Peyer's patch (tissue), 4 donors: Measurements from ENCODE around the gene LEKR1. TPM values are rescaled to one million over a fixed set of nuclear protein-coding genes. Genes with fewer than 3 reads are reported as not detected.

Experiments
- DNase-seq, 3 donors: peaks; one replicate each; pipeline ENCODE4 v3.0.0-alpha.2; 2017 to 2019
- H3K27ac ChIP-seq, 4 donors: fragments of 200-600 bp; sonication (generic); one replicate each; pipeline ENCODE4 v1.5.1; 2016 to 2019
- H3K27me3 ChIP-seq, 2 donors: fragments of 200-600 bp; sonication (generic); one replicate each; pipeline ENCODE4 v1.5.1; 2019
- H3K36me3 ChIP-seq, 3 donors: fragments of 200-600 bp; sonication (generic); one replicate each; pipeline ENCODE4 v1.5.1; 2016 to 2019
- H3K4me1 ChIP-seq, 4 donors: fragments of 200-600 bp; sonication (generic); one replicate each; pipeline ENCODE4 v1.5.1; 2016 to 2019
- H3K4me3 ChIP-seq, 4 donors: fragments of 200-600 bp; sonication (generic); 1 replicate in 3 of 4; 2 replicates in 1 of 4; pipeline ENCODE4 v1.5.1; 2016 to 2019; ENCODE audit warnings: mild to moderate bottlenecking in 1 of 4
- H3K9me3 ChIP-seq, 4 donors: fragments of 200-600 bp; sonication (generic); one replicate each; pipeline ENCODE4 v1.5.1; 2016 to 2019; ENCODE audit warnings: mild to moderate bottlenecking in 1 of 4
- CTCF ChIP-seq, 6 experiments: fragments of 450-650 bp in 4 of 6; fragments of 200-600 bp in 2 of 6; sonication (generic) in 1 of 6; IDR thresholded peaks; one replicate each; pipeline ENCODE4 v1.5.1; 2017 to 2019; ENCODE audit warnings: antibody characterized with exemption in 6 of 6, mild to moderate bottlenecking in 3 of 6, moderate library complexity in 1 of 6
- POLR2A ChIP-seq, 2 donors: fragments of 450-650 bp; IDR thresholded peaks; one replicate each; pipeline ENCODE4 v1.5.1; 2017; ENCODE audit warnings: antibody characterized with exemption in 2 of 2, mild to moderate bottlenecking in 2 of 2, moderate library complexity in 2 of 2
- total RNA-seq, 4 donors: library from RNA; depleted of rRNA; stranded (reverse); fragments of >200 nt; gene quantifications; one replicate each; pipeline ENCODE4 v1.1.0, GENCODE V29; 2016

The LEKR1 gene
- total RNA-seq, 4 donors from 2014 or later: 0.85 to 9.1 (median 0.94) TPM; not detected in 1

DNA sequence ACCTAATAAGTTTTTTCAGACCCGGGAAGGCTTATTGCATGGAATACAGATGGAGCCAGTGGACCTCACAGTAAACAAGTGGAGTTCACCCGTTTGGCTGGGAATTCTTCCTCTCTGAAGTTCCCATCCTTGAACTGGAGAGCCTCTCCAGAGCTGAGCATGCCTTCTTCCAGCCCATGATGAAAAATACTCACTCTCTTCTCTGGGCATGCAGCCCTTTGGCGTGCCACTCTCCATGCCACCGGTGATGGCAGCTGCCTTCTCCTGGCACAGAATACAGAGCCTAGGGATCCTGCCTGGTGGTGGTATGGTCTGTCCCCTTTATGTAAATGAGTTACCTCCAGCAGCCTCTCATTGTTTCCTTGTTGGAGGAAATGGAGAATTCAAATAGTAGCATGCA lies 150.8 kb downstream of the LEKR1 start:
- DNase-seq: no peak
- Histone ChIP-seq H3K36me3 (no peaks in the 10 kb centered on the region), H3K27ac (no peak overlapping the region), H3K27me3 (no peaks in the 10 kb centered on the region), H3K4me3 (no peak overlapping the region), H3K9me3 (no peaks in the 10 kb centered on the region), H3K4me1 (no peaks in the 10 kb centered on the region)
- no peak for TF ChIP-seq POLR2A (IDR thresholded peaks at IDR 0.05)

DNA sequence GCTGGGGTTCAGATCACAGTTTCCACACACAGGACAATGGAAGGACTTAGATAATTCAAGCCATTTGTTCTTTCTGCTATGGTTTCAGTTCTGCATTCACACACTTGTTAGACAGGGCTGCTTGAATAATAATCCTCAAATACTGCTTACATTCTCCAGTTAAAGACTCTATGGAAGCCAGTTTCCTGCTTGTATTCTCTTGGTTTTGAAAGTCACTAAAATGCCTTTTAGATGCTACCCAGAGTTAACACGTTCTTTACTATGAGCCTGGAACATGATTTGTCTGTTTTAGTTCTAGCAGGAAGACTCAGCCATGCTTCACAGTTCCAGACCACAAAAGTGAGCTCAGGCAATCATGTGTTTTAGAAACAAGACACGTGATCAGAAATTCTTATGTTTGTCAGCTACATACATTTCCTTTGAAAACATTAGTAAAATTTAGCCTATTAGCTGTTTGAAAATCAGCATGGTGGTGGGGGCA lies 152.4 kb downstream of the LEKR1 start:
- Histone ChIP-seq H3K4me1 (no peaks in the 10 kb centered on the region), H3K27ac (peak overlapping the region in 2 of 4 donors; percentile 9 to 57), H3K9me3 (no peaks in the 10 kb centered on the region), H3K27me3 (no peaks in the 10 kb centered on the region), H3K36me3 (no peaks in the 10 kb centered on the region), H3K4me3 (no peak overlapping the region)
- DNase-seq: peak in 1 of 3 donors; percentile 41
- no peak for TF ChIP-seq CTCF (IDR thresholded peaks at IDR 0.05)
- TF ChIP-seq POLR2A (IDR thresholded peaks at IDR 0.05): no peak

- no peak for DNase-seq
- Histone ChIP-seq H3K27ac (no peak overlapping the region), H3K4me1 (no peaks in the 10 kb centered on the region)
Measured at GRCh38 chr3:156981005-156981404, 154.9 kb downstream of the LEKR1 start.

GRCh38 chr3:156983559-156983958 lies 157.4 kb downstream of the LEKR1 start:
- no peaks in the 10 kb centered on the region for H3K27me3 ChIP-seq
- no peaks in the 10 kb centered on the region for H3K36me3 ChIP-seq
- H3K27ac ChIP-seq: no peak overlapping the region
- TF ChIP-seq CTCF (IDR thresholded peaks at IDR 0.05) (no peak), POLR2A (IDR thresholded peaks at IDR 0.05) (no peak)
- no peaks in the 10 kb centered on the region for H3K4me1 ChIP-seq
- no peak overlapping the region for H3K4me3 ChIP-seq
- DNase-seq: no peak
- H3K9me3 ChIP-seq: no peaks in the 10 kb centered on the region

More at GRCh38 chr3:156981005-156981404, 154.9 kb downstream of the LEKR1 start:
- no peaks in the 10 kb centered on the region for H3K36me3 ChIP-seq
- no peaks in the 10 kb centered on the region for H3K9me3 ChIP-seq
- TF ChIP-seq CTCF (IDR thresholded peaks at IDR 0.05) (no peak), POLR2A (IDR thresholded peaks at IDR 0.05) (no peak)
- no peaks in the 10 kb centered on the region for H3K27me3 ChIP-seq
- no peak overlapping the region for H3K4me3 ChIP-seq

- TF ChIP-seq CTCF (IDR thresholded peaks at IDR 0.05) (no peak), POLR2A (IDR thresholded peaks at IDR 0.05) (no peak)
- Histone ChIP-seq H3K36me3 (no peaks in the 10 kb centered on the region), H3K27ac (no peak overlapping the region), H3K4me1 (no peaks in the 10 kb centered on the region), H3K4me3 (no peak overlapping the region), H3K27me3 (no peaks in the 10 kb centered on the region), H3K9me3 (no peaks in the 10 kb centered on the region)
- no peak for DNase-seq
Measured at GRCh38 chr3:156985711-156986110, 159.6 kb downstream of the LEKR1 start.

DNA sequence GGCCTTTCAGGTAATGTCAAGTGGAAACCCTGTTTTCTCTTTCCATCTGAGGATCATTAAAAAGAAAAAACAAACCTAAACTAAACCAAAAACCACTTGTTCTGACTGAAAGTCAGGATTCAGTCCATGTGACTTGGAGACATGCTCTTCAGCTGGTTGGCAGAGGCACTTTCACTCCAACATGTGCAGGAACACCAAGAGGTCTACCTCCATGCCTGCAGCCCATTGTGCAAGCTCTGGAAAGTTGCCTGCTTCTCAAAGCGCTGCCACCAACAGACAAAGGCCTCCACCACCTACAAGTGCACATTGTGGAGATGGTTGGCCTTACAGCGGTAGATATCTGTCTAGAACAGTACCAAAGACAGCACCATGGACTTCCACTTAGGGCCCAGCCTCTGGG lies 161.8 kb downstream of the LEKR1 start:
- DNase-seq: no peak
- Histone ChIP-seq H3K9me3 (no peaks in the 10 kb centered on the region), H3K27me3 (no peaks in the 10 kb centered on the region), H3K27ac (no peak overlapping the region), H3K36me3 (no peaks in the 10 kb centered on the region), H3K4me3 (no peak overlapping the region), H3K4me1 (no peaks in the 10 kb centered on the region)
- TF ChIP-seq POLR2A (IDR thresholded peaks at IDR 0.05) (no peak), CTCF (IDR thresholded peaks at IDR 0.05) (no peak)
